ENCODE measurements around the gene EEA1.

Gene EEA1

GRCh38 chr12:92943482-92944250 is 14.6 kb upstream of the EEA1 start:
- CTCF ChIA-PET, result interaction anchor here (0.6 to 1.6 kb wide), 8 partner anchors 11 to 716 kb away, joined by 3 to 6 read pairs (median 4); partner anchors contain the start of gene EEA1
- POLR2A ChIA-PET, result no interaction called here
- H3K4me3 ChIP-seq (ENCODE audit: low read depth, low read length), result no peak overlapping the region
- TF ChIP-seq CTCF (IDR thresholded peaks at IDR 0.05; ENCODE audit: insufficient read depth, low read length, missing control alignments), result no peak
- no peak for DNase-seq (ENCODE audit: low read depth, low spot score)

- ChIA-PET CTCF (interaction anchor here (1.6 kb wide), 1 partner anchor 16 kb away, joined by 5 read pairs; no protein-coding TSS in a partner anchor), POLR2A (no interaction called here)
- DNase-seq (ENCODE audit: low read depth, low spot score), result no peak
- no peak overlapping the region for H3K4me3 ChIP-seq (ENCODE audit: low read depth, low read length)
- no peak for TF ChIP-seq CTCF (IDR thresholded peaks at IDR 0.05; ENCODE audit: insufficient read depth, low read length, missing control alignments)
Measured at GRCh38 chr12:92942905-92943304, 13.8 kb upstream of the EEA1 start.

DNA sequence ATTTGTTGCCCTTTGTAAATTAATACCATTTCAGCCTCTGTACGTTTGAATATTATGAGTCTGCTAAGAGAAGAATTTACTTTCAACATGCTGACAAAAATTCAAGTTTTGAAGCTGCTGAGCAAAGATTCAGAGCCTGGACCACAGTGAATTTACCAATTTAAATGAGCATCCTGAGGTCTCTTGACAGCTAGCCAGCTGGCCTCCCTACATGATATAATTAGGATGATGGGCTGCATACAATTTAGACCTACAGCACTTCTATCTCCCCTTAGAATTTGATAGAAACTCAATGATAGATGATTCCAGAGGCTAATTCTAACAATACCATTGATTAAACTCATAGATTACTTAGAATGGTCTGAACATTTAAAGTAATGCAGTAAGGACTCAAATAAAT is 10.0 kb upstream of the EEA1 start:
- ChIA-PET POLR2A (no interaction called here), CTCF (interaction anchor here (0.9 kb wide), 1 partner anchor 9 kb away, joined by 3 read pairs; no protein-coding TSS in a partner anchor)
- no peak overlapping the region for H3K4me3 ChIP-seq (ENCODE audit: low read depth, low read length)
- DNase-seq (ENCODE audit: low read depth, low spot score), result no peak
- TF ChIP-seq CTCF (IDR thresholded peaks at IDR 0.05; ENCODE audit: insufficient read depth, low read length, missing control alignments), result no peak

- no peak for DNase-seq (ENCODE audit: low read depth, low spot score)
- ChIA-PET CTCF (interaction anchor here (0.9 to 1.0 kb wide), 2 partner anchors 8 to 481 kb away, joined by 3 read pairs; no protein-coding TSS in a partner anchor), POLR2A (no interaction called here)
- no peak overlapping the region for H3K4me3 ChIP-seq (ENCODE audit: low read depth, low read length)
- no peak for TF ChIP-seq CTCF (IDR thresholded peaks at IDR 0.05; ENCODE audit: insufficient read depth, low read length, missing control alignments)
Measured at GRCh38 chr12:92938638-92939037, 9.5 kb upstream of the EEA1 start.

GRCh38 chr12:92938018-92938417 is 8.9 kb upstream of the EEA1 start:
- CTCF ChIA-PET, result interaction anchor here (0.8 to 1.0 kb wide), 2 partner anchors 313 to 482 kb away, joined by 3 read pairs; no protein-coding TSS in a partner anchor
- TF ChIP-seq CTCF (IDR thresholded peaks at IDR 0.05; ENCODE audit: insufficient read depth, low read length, missing control alignments), result no peak
- POLR2A ChIA-PET, result no interaction called here
- H3K4me3 ChIP-seq (ENCODE audit: low read depth, low read length), result no peak overlapping the region
- no peak for DNase-seq (ENCODE audit: low read depth, low spot score)

DNA sequence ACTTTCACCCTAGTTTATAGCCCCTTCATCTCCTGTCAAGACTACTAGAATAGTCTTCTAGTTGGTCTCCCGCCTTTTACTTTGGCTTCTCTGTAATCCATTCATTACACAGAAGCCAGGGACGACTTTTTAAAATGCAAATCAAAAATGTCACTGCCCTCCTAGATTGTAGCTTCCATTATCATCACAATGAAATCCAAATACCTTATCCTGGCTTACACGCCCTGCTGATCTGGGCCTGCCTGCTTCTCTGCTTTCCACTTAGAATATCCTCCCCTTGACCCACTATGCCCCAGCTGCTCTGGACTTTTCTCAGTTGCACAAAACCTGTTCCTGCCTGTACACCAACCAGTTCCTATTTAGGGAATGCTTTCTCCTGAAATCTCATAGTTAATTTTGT is 4.5 kb upstream of the EEA1 start:
- no peak overlapping the region for H3K4me3 ChIP-seq (ENCODE audit: low read depth, low read length)
- no peak for TF ChIP-seq CTCF (IDR thresholded peaks at IDR 0.05; ENCODE audit: insufficient read depth, low read length, missing control alignments)
- POLR2A ChIA-PET, result no interaction called here
- no peak for DNase-seq (ENCODE audit: low read depth, low spot score)
- CTCF ChIA-PET, result interaction anchor here (0.9 kb wide), 1 partner anchor 148 kb away, joined by 3 read pairs; no protein-coding TSS in a partner anchor

All from AG04449 (cell line).